H9 (cell line): ENCODE data around the gene WDR38. TPM values are rescaled to one million over a fixed set of nuclear protein-coding genes. Genes with fewer than 3 reads are reported as not detected.

Experiments
- DNase-seq: peaks from one replicate; pipeline ENCODE4 v3.0.0-alpha.2; 2017
- H2AFZ ChIP-seq: one replicate; pipeline ENCODE4 v1.6.1; 2013; ENCODE audit warnings: mild to moderate bottlenecking, low read length, control low read depth, moderate library complexity
- H2AK5ac ChIP-seq: 2 replicates; pipeline ENCODE4 v1.6.1; 2013; ENCODE audit warnings: low read length, control low read depth, mixed read lengths; ENCODE audit not compliant: insufficient read length
- H2BK120ac ChIP-seq: one replicate; pipeline ENCODE4 v1.6.1; 2013; ENCODE audit warnings: low read depth, mild to moderate bottlenecking, low read length, control low read depth, inconsistent platforms; ENCODE audit not compliant: poor library complexity, severe bottlenecking
- H2BK12ac ChIP-seq: 2 replicates; pipeline ENCODE4 v1.6.1; 2013; ENCODE audit warnings: low read length, control low read depth, mixed read lengths, low read depth; ENCODE audit not compliant: insufficient read length
- H2BK15ac ChIP-seq: 2 replicates; pipeline ENCODE4 v1.6.1; 2013; ENCODE audit warnings: low read depth, low read length, control low read depth
- H2BK20ac ChIP-seq: one replicate; pipeline ENCODE4 v1.6.1; 2013; ENCODE audit warnings: low read depth, mild to moderate bottlenecking, low read length, control low read depth, inconsistent platforms; ENCODE audit not compliant: poor library complexity, severe bottlenecking
- H2BK5ac ChIP-seq: 2 replicates; pipeline ENCODE4 v1.6.1; 2013; ENCODE audit warnings: low read length, control low read depth, mixed read lengths; ENCODE audit not compliant: insufficient read length
- H3K14ac ChIP-seq: 2 replicates; pipeline ENCODE4 v1.6.1; 2013; ENCODE audit warnings: low read length, control low read depth; ENCODE audit not compliant: insufficient read depth
- H3K18ac ChIP-seq: 2 replicates; pipeline ENCODE4 v1.6.1; 2013; ENCODE audit warnings: low read depth, mild to moderate bottlenecking, mixed read lengths, low read length, control low read depth; ENCODE audit not compliant: insufficient read length
- H3K23ac ChIP-seq: 2 replicates; pipeline ENCODE4 v1.6.1; 2013; ENCODE audit warnings: low read length, control low read depth, mixed read lengths, low read depth; ENCODE audit not compliant: insufficient read length
- H3K23me2 ChIP-seq: 2 replicates; pipeline ENCODE4 v1.6.1; 2013; ENCODE audit warnings: low read depth, mild to moderate bottlenecking, mixed read lengths, low read length, control low read depth; ENCODE audit not compliant: insufficient read length, poor library complexity, severe bottlenecking
- H3K27ac ChIP-seq: 2 replicates; pipeline ENCODE4 v1.5.1; 2013; ENCODE audit warnings: low read length, control low read depth, mixed read lengths, low read depth; ENCODE audit not compliant: insufficient read length
- H3K27me3 ChIP-seq: 2 replicates; pipeline ENCODE4 v1.6.1; 2013; ENCODE audit warnings: low read length, control low read depth, inconsistent platforms; ENCODE audit not compliant: insufficient read depth
- H3K4ac ChIP-seq: 2 replicates; pipeline ENCODE4 v1.6.1; 2013; ENCODE audit warnings: low read depth, mild to moderate bottlenecking, control low read depth, inconsistent platforms, low read length, moderate library complexity
- H3K4me1 ChIP-seq: 2 replicates; pipeline ENCODE4 v1.6.1; 2013; ENCODE audit warnings: low read length, control low read depth, inconsistent platforms; ENCODE audit not compliant: insufficient read depth
- H3K4me2 ChIP-seq: 2 replicates; pipeline ENCODE4 v1.6.1; 2013; ENCODE audit warnings: low read length, control low read depth, mixed read lengths; ENCODE audit not compliant: insufficient read length, insufficient read depth
- H3K56ac ChIP-seq: 2 replicates; pipeline ENCODE4 v1.6.1; 2013; ENCODE audit warnings: low read depth, mild to moderate bottlenecking, mixed read lengths, low read length, control low read depth; ENCODE audit not compliant: insufficient read length
- H3K79me1 ChIP-seq: 2 replicates; pipeline ENCODE4 v1.6.1; 2013; ENCODE audit warnings: low read depth, mild to moderate bottlenecking, moderate library complexity, low read length, control low read depth, inconsistent platforms; ENCODE audit not compliant: insufficient read depth, poor library complexity, severe bottlenecking
- H3K79me2 ChIP-seq: 2 replicates; pipeline ENCODE4 v1.6.1; 2013; ENCODE audit warnings: low read length, control low read depth, inconsistent platforms; ENCODE audit not compliant: insufficient read depth
- H3K9ac ChIP-seq: 2 replicates; pipeline ENCODE4 v1.6.1; 2013; ENCODE audit warnings: low read length, control low read depth, mixed read lengths; ENCODE audit not compliant: insufficient read length; ENCODE audit errors: extremely low read depth
- H3K9me3 ChIP-seq: one replicate; pipeline ENCODE4 v1.6.1; 2013; ENCODE audit warnings: low read depth, low read length, inconsistent platforms; ENCODE audit not compliant: control insufficient read depth
- H3T11ph ChIP-seq: one replicate; pipeline ENCODE4 v1.6.1; 2013; ENCODE audit warnings: mild to moderate bottlenecking, low read length, control low read depth, inconsistent platforms
- H4K20me1 ChIP-seq: one replicate; pipeline ENCODE4 v1.6.1; 2013; ENCODE audit not compliant: control insufficient read depth, insufficient read length, insufficient read depth
- H4K5ac ChIP-seq: 2 replicates; pipeline ENCODE4 v1.6.1; 2013; ENCODE audit warnings: low read depth, mild to moderate bottlenecking, mixed read lengths, low read length, control low read depth; ENCODE audit not compliant: insufficient read length
- H4K8ac ChIP-seq: replicated peaks from 2 replicates; pipeline ENCODE4 v1.6.1; 2013; ENCODE audit warnings: low read length, control low read depth, mixed read lengths, low read depth; ENCODE audit not compliant: insufficient read length
- H4K91ac ChIP-seq: 2 replicates; pipeline ENCODE4 v1.6.1; 2013; ENCODE audit warnings: low read depth, mild to moderate bottlenecking, moderate library complexity, mixed read lengths, low read length, control low read depth; ENCODE audit not compliant: insufficient read length
- H3K27ac Mint-ChIP-seq, 3 experiments: 2 replicates in 2 of 3; 3 replicates in 1 of 3; pipeline ENCODE4 v1.8.0; 2020 to 2021; ENCODE audit warnings: mixed read lengths in 3 of 3, mild to moderate bottlenecking in 1 of 3, moderate library complexity in 1 of 3
- H3K27me3 Mint-ChIP-seq: 2 replicates; pipeline ENCODE4 v1.8.0; 2021; ENCODE audit warnings: low read depth, mild to moderate bottlenecking, moderate library complexity, mixed read lengths
- H3K36me3 Mint-ChIP-seq, 3 experiments: 2 replicates in 2 of 3; 3 replicates in 1 of 3; pipeline ENCODE4 v1.8.0; 2020 to 2021; ENCODE audit warnings: low read depth in 3 of 3, mixed read lengths in 3 of 3; ENCODE audit not compliant: insufficient read depth in 1 of 3
- H3K4me1 Mint-ChIP-seq, 2 experiments: 2 replicates each; pipeline ENCODE4 v1.8.0; 2020; ENCODE audit warnings: mixed read lengths in 2 of 2
- H3K4me3 Mint-ChIP-seq, 2 experiments: 2 replicates in 1 of 2; 3 replicates in 1 of 2; pipeline ENCODE4 v1.8.0; 2020 to 2021; ENCODE audit warnings: mild to moderate bottlenecking in 2 of 2, mixed read lengths in 2 of 2, moderate library complexity in 1 of 2
- H3K9me3 Mint-ChIP-seq, 2 experiments: 2 replicates in 1 of 2; 3 replicates in 1 of 2; pipeline ENCODE4 v1.8.0; 2020; ENCODE audit warnings: mild to moderate bottlenecking in 2 of 2, mixed read lengths in 2 of 2, moderate library complexity in 1 of 2
- CTCF ChIP-seq: fragments of 200-600 bp; sonication (generic); conservative IDR thresholded peaks from 3 replicates; pipeline ENCODE4 v1.8.0; 2021; ENCODE audit warnings: antibody characterized with exemption, mild to moderate bottlenecking
- WGBS: extraction: QIAGEN DNeasy Blood & Tissue Kit; methylation state at CpG from one replicate; pipeline ENCODE4 v1.1.7; 2013; ENCODE audit warnings: missing lambda C conversion rate, low lambda C conversion rate, mixed read lengths; ENCODE audit not compliant: insufficient read length; ENCODE audit errors: extremely low coverage; 5-methylcytosine and 5-hydroxymethylcytosine counted together
- total RNA-seq: library from RNA; stranded (reverse); gene quantifications from 2 replicates; pipeline ENCODE4 v1.2.1, GENCODE V29; 2021

WDR38 gene
- total RNA-seq, 1 experiment from 2014 or later: not detected

GRCh38 chr9:124897570-124898460, 44.6 kb downstream of the WDR38 start:
- H3T11ph ChIP-seq: no peak overlapping the region
- H2BK12ac ChIP-seq: no peak overlapping the region
- H3K4me1 Mint-ChIP-seq: peaks cover 4 to 13% of the 10 kb centered on the region in 2 experiments
- DNase-seq: no peak
- WGBS: no CpG with 5 or more reads among the region's 6 CpGs
- H2BK15ac ChIP-seq: no peak overlapping the region
- H2AK5ac ChIP-seq: no peak overlapping the region
- H4K20me1 ChIP-seq: no peaks in the 10 kb centered on the region
- no peaks in the 10 kb centered on the region for H3K27me3 Mint-ChIP-seq
- H3K14ac ChIP-seq: no peak overlapping the region
- no peak for TF ChIP-seq CTCF
- H4K5ac ChIP-seq: no peak overlapping the region
- H3K18ac ChIP-seq: no peak overlapping the region
- H3K27me3 ChIP-seq: no peaks in the 10 kb centered on the region
- H3K23ac ChIP-seq: no peak overlapping the region
- H3K4me1 ChIP-seq: no peaks in the 10 kb centered on the region
- no peaks in the 10 kb centered on the region for H3K9me3 Mint-ChIP-seq
- no peak overlapping the region for H3K4me2 ChIP-seq
- no peak overlapping the region for H3K4ac ChIP-seq
- no peak overlapping the region for H2BK120ac ChIP-seq
- no peak overlapping the region for H3K56ac ChIP-seq
- H2BK5ac ChIP-seq: no peak overlapping the region
- no peaks in the 10 kb centered on the region for H3K23me2 ChIP-seq
- H3K27ac Mint-ChIP-seq: no peak overlapping the region
- H3K79me1 ChIP-seq: no peaks in the 10 kb centered on the region
- H4K8ac ChIP-seq: no peak overlapping the region
- H3K9ac ChIP-seq: no peak overlapping the region
- H3K36me3 Mint-ChIP-seq: peaks cover 3 to 15% (median 14%) of the 10 kb centered on the region in 3 experiments
- H2AFZ ChIP-seq: no peak overlapping the region
- H3K9me3 ChIP-seq: no peaks in the 10 kb centered on the region
- no peak overlapping the region for H4K91ac ChIP-seq
- no peak overlapping the region for H3K4me3 Mint-ChIP-seq
- H2BK20ac ChIP-seq: no peak overlapping the region
- H3K79me2 ChIP-seq: no peaks in the 10 kb centered on the region
- no peak overlapping the region for H3K27ac ChIP-seq
